Pancreas (tissue), 10 donors: ENCODE results near the gene WDR27. TPM values are rescaled to one million over a fixed set of nuclear protein-coding genes. Genes with fewer than 3 reads are reported as not detected.
A peak's percentile ranks its signal among the peaks of the same experiment; 100 is the strongest.

ENCODE experiments used
- ATAC-seq, 4 donors: fragments of 200-7000 bp; cut with Tn5 transposase; one replicate each; pipeline versions ENCODE4 v1.8.0 to v1.9.1; 2020; ENCODE audit warnings: mild to moderate bottlenecking in 4 of 4, moderate library complexity in 4 of 4
- DNase-seq, 6 donors: peaks; one replicate each; pipeline ENCODE4 v3.0.0-alpha.2; 2020
- FAIRE-seq: peaks from 2 replicates; lab custom pipeline; 2012; peaks lifted over from hg19 to GRCh38; lab: Jason Lieb, UNC
- H3K27ac ChIP-seq, 4 donors: fragments of 200-600 bp; sonication (generic); 1 replicate in 3 of 4; 2 replicates in 1 of 4; pipeline versions ENCODE4 v1.5.0 to v1.8.0; 2020
- H3K27me3 ChIP-seq, 4 donors: fragments of 200-600 bp; one replicate each; pipeline ENCODE4 v1.8.0; 2021
- H3K36me3 ChIP-seq, 3 donors: fragments of 200-600 bp; sonication (generic) in 1 of 3; one replicate each; pipeline versions ENCODE4 v1.5.0 to v1.8.0; 2020 to 2021
- H3K4me1 ChIP-seq, 3 donors: fragments of 200-600 bp; one replicate each; pipeline ENCODE4 v1.8.0; 2021
- H3K4me3 ChIP-seq, 4 donors: fragments of 200-600 bp; sonication (generic) in 2 of 4; one replicate each; pipeline versions ENCODE4 v1.5.0 to v1.8.0; 2020 to 2021
- H3K9me3 ChIP-seq, 4 donors: fragments of 200-600 bp; one replicate each; pipeline ENCODE4 v1.8.0; 2021
- CTCF ChIP-seq, 4 donors: fragments of 200-600 bp; sonication (generic) in 3 of 4; IDR thresholded peaks; one replicate each; pipeline versions ENCODE4 v1.5.0 to v1.8.0; 2021; ENCODE audit warnings: antibody characterized with exemption in 4 of 4
- WGBS, 2 donors: extraction: QIAGEN DNeasy Blood & Tissue Kit; methylation state at CpG; one replicate each; pipeline ENCODE4 v1.1.7; 2013; 5-methylcytosine and 5-hydroxymethylcytosine counted together
- intact Hi-C, 3 donors: fragments of 100-400 bp; cut with DNase I; formaldehyde crosslinking; loops; one replicate each; pipeline versions ENCODE4 v1.11.1 to v1.14.2; 2022
- polyA plus RNA-seq, 2 donors: library from polyadenylated mRNA; stranded (reverse); fragments of 200-250 nt; gene quantifications; one replicate each; pipeline ENCODE4 v1.2.3, GENCODE V29; 2013
- total RNA-seq, 6 donors: library from RNA; stranded (reverse); fragmentation: NEBNext Ultra II Directional in 4 of 6; extraction: Animal tissue kit (Norgen Biotek cat#: 25700) in 4 of 6; gene quantifications; one replicate each; pipeline versions ENCODE4 v1.2.1 to v1.2.4, GENCODE V29; 2021 to 2023
- donor health status: healthy with polysubstance abuse.
- donor health status: DM: no; HTN: no; CAD: no; lungs with moderate emphysema.
- donor health status: DM: no; HTN: no; CAD: no.
- donor health status: control.
- donor health status: control.
- donor health status: Bipolar disorder and iron deficiency.
- donor health status: DM: yes; HTN: yes; CAD: no.
- donor health status: DM: no; HTN: no; CAD: no.
- donor health status: DM: no; HTN: no; CAD: no.
- donor health status: DM: yes; HTN: yes; CAD: no.

Gene WDR27
- total and polyA plus RNA-seq, 8 donors: 9.6 to 43.1 (median 16.4) TPM

GRCh38 chr6:169429001-169429400 is 272.8 kb downstream of the WDR27 start:
- no peaks in the 10 kb centered on the region for H3K4me1 ChIP-seq
- DNase-seq (no peak), ATAC-seq (no peak), FAIRE-seq (no peak)
- no peak for TF ChIP-seq CTCF (IDR thresholded peaks at IDR 0.05)
- intact Hi-C loops: no loop called here
- no peak overlapping the region for H3K27ac ChIP-seq
- no peaks in the 10 kb centered on the region for H3K9me3 ChIP-seq
- no peak overlapping the region for H3K4me3 ChIP-seq
- 81 to 83% methylated on average over 11 of the region's 11 CpGs for WGBS, 2 donors
- H3K36me3 ChIP-seq: no peaks in the 10 kb centered on the region
- no peaks in the 10 kb centered on the region for H3K27me3 ChIP-seq

DNA sequence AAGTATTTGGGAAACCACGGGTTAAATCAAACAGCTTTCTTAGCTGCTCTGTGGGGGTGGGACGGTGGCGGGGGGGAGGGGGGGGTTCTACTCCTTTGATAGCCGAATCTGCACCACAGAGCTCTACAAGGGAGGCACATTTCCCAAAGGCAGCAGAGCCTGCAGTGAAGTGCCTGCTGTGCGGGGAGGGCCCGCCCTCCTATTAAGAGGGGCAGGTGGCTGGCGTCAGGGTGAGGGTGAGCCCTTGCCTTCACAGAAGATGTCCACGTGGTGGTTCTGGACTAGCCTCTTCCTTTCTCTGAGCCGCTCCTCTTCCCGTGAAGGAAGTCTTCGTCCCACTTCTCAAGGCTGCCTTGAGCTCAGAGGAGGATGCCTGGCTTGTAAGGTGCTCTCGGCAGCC is 273.3 kb downstream of the WDR27 start:
- no peaks in the 10 kb centered on the region for H3K27me3 ChIP-seq
- 40 to 51% methylated on average over 12 of the region's 12 CpGs for WGBS, 2 donors
- no peaks in the 10 kb centered on the region for H3K36me3 ChIP-seq
- intact Hi-C loops: no loop called here
- DNase-seq (no peak), FAIRE-seq (no peak), ATAC-seq (peak in 2 of 4 donors; percentile 17 to 33)
- H3K4me1 ChIP-seq: no peaks in the 10 kb centered on the region
- no peak for TF ChIP-seq CTCF (IDR thresholded peaks at IDR 0.05)
- no peak overlapping the region for H3K27ac ChIP-seq
- H3K9me3 ChIP-seq: no peaks in the 10 kb centered on the region
- H3K4me3 ChIP-seq: no peak overlapping the region

DNA sequence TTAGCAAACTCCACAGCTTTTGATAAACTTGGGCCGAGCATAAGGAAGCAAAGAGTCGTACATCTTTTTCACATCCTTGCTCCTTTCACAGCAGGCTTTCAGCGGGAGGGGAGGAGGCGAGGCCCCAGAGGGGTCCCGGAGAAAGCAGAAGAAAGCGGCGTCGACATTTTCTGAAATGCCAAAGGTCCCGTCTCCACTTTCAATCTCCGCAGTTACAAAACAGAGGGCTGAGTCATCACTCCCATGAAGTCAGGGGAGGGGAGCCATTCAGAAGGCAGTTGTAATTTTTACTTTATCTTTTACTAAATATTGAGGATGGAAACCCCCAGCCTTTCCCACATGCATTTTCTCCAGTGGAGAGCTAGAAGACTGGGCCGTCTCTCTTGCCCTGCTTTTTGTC is 274.0 kb downstream of the WDR27 start:
- DNase-seq (no peak), FAIRE-seq (no peak), ATAC-seq (peak in 2 of 4 donors; percentile 51 to 54)
- Histone ChIP-seq H3K9me3 (no peaks in the 10 kb centered on the region), H3K4me3 (no peak overlapping the region), H3K4me1 (no peaks in the 10 kb centered on the region), H3K36me3 (no peaks in the 10 kb centered on the region), H3K27me3 (no peaks in the 10 kb centered on the region), H3K27ac (peak overlapping the region in 2 of 4 donors; percentile 9 to 17)
- 54 to 61% methylated on average over 11 of the region's 11 CpGs for WGBS, 2 donors
- intact Hi-C loops: no loop called here
- no peak for TF ChIP-seq CTCF (IDR thresholded peaks at IDR 0.05)

GRCh38 chr6:169426611-169427010 is 275.2 kb downstream of the WDR27 start:
- ATAC-seq: no peak

More at GRCh38 chr6:169426611-169427010, 275.2 kb downstream of the WDR27 start:
- no peak for FAIRE-seq
- Histone ChIP-seq H3K27me3 (no peaks in the 10 kb centered on the region), H3K4me1 (no peaks in the 10 kb centered on the region), H3K27ac (no peak overlapping the region), H3K36me3 (no peaks in the 10 kb centered on the region), H3K9me3 (no peaks in the 10 kb centered on the region), H3K4me3 (no peak overlapping the region)
- DNase-seq: no peak
- intact Hi-C loops: no loop called here
- 69 to 80% methylated on average over 8 to 10 of the region's 10 CpGs for WGBS, 2 donors
- TF ChIP-seq CTCF (IDR thresholded peaks at IDR 0.05): no peak
